ENCODE results near the gene TMEM91. TPM values are rescaled to one million over a fixed set of nuclear protein-coding genes. Genes with fewer than 3 reads are reported as not detected.

TMEM91 gene
- total and polyA plus RNA-seq, 2 of the 13 experiments (the other 11 are each of a cell fraction or from before 2014, with no cell fraction given), result 6.3 to 10.3 TPM

GRCh38 chr19:41397086-41398049 lies 21.0 kb downstream of the TMEM91 start, which contains the start of the genes BCKDHA and EXOSC5 (continued):
- TF ChIP-seq PRDM15 (CRISPR knock-in tag; IDR thresholded peaks at IDR 0.05) (peak; percentile 72; the same call in 1 of the 2 replicates), ATF1 (CRISPR knock-in tag; IDR thresholded peaks at IDR 0.05) (peak; percentile 66; the same call in 1 of the 2 replicates), GLMP (CRISPR knock-in tag; IDR thresholded peaks at IDR 0.05; ENCODE audit: borderline replicate concordance) (no peak), SIX1 (CRISPR knock-in tag; IDR thresholded peaks at IDR 0.05; ENCODE audit: borderline replicate concordance) (no peak), MTA1 (CRISPR knock-in tag; IDR thresholded peaks at IDR 0.05; ENCODE audit: borderline replicate concordance) (no peak), ZNF761 (CRISPR knock-in tag; conservative IDR thresholded peaks at IDR 0.05) (no peak), ZZZ3 (CRISPR knock-in tag; IDR thresholded peaks at IDR 0.05; ENCODE audit: borderline replicate concordance) (no peak; the same call in 1 of the 2 replicates), ZNF326 (CRISPR knock-in tag; IDR thresholded peaks at IDR 0.05; ENCODE audit: borderline replicate concordance) (no peak), HOMEZ (CRISPR knock-in tag; IDR thresholded peaks at IDR 0.05; ENCODE audit: low read depth) (no peak), ZFP1 (CRISPR knock-in tag; IDR thresholded peaks at IDR 0.05) (no peak), ZNF784 (CRISPR knock-in tag; IDR thresholded peaks at IDR 0.05; ENCODE audit: borderline replicate concordance) (0 out of 2 replicates have a peak, but pooled peaks have one; percentile 27), MED1 (CRISPR knock-in tag; IDR thresholded peaks at IDR 0.05) (peak; percentile 55), IRF2 (CRISPR knock-in tag; IDR thresholded peaks at IDR 0.05) (no peak; the same call in none of the 2 replicates), ZBTB4 (CRISPR knock-in tag; IDR thresholded peaks at IDR 0.05; ENCODE audit: borderline replicate concordance) (no peak), ARID2 (CRISPR knock-in tag; IDR thresholded peaks at IDR 0.05; ENCODE audit: borderline replicate concordance) (no peak), KLF11 (CRISPR knock-in tag; IDR thresholded peaks at IDR 0.05) (no peak)

All from HepG2 (cell line).